WI38 (cell line): ENCODE data around the gene DDX39A.
"Not testable (repeated sequence)": the region's sequence is repeated elsewhere in the genome, so short reads cannot be mapped to it uniquely, and the experiment has no call there.

Experiments used
- H3K4me3 ChIP-seq: 2 replicates; pipeline ENCODE4 v1.5.1; 2011; ENCODE audit warnings: low read depth, mild to moderate bottlenecking, control low read depth, low read length
- TF ChIP-seq, protein P1 (sequence below): IDR thresholded peaks from 2 replicates; pipeline ENCODE4 v1.5.1; 2012; ENCODE audit warnings: low read depth, mild to moderate bottlenecking, control low read depth, low read length

DDX39A gene

DNA sequence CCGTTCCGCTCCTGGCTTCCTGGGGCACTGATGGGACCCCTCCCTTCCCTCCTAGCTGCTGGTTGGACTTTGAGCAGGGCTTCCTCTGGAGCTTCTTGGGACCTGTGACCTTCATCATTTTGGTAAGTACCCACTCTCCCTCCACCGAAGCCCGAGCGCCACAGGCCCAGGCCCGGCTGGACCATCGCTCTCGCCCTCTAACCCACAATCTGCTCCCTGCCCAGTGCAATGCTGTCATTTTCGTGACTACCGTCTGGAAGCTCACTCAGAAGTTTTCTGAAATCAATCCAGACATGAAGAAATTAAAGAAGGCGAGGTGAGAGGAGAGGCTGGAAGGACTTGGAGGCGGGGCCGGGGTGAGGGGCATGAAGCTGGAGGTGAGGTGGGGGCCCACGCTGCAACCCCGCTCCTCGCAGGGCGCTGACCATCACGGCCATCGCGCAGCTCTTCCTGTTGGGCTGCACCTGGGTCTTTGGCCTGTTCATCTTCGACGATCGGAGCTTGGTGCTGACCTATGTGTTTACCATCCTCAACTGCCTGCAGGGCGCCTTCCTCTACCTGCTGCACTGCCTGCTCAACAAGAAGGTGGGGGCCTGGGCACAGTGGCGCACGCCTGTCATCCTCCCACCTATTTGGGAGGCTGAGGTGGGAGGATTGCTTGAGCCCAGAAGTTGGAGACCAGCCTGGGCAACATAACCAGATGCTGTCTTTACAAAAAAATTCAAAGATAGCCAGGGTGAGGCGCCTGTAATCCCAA lies 12.3 kb downstream of the DDX39A start:
- no peak overlapping the region for H3K4me3 ChIP-seq
- TF ChIP-seq, protein P1, sequence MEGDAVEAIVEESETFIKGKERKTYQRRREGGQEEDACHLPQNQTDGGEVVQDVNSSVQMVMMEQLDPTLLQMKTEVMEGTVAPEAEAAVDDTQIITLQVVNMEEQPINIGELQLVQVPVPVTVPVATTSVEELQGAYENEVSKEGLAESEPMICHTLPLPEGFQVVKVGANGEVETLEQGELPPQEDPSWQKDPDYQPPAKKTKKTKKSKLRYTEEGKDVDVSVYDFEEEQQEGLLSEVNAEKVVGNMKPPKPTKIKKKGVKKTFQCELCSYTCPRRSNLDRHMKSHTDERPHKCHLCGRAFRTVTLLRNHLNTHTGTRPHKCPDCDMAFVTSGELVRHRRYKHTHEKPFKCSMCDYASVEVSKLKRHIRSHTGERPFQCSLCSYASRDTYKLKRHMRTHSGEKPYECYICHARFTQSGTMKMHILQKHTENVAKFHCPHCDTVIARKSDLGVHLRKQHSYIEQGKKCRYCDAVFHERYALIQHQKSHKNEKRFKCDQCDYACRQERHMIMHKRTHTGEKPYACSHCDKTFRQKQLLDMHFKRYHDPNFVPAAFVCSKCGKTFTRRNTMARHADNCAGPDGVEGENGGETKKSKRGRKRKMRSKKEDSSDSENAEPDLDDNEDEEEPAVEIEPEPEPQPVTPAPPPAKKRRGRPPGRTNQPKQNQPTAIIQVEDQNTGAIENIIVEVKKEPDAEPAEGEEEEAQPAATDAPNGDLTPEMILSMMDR: no peak

DNA sequence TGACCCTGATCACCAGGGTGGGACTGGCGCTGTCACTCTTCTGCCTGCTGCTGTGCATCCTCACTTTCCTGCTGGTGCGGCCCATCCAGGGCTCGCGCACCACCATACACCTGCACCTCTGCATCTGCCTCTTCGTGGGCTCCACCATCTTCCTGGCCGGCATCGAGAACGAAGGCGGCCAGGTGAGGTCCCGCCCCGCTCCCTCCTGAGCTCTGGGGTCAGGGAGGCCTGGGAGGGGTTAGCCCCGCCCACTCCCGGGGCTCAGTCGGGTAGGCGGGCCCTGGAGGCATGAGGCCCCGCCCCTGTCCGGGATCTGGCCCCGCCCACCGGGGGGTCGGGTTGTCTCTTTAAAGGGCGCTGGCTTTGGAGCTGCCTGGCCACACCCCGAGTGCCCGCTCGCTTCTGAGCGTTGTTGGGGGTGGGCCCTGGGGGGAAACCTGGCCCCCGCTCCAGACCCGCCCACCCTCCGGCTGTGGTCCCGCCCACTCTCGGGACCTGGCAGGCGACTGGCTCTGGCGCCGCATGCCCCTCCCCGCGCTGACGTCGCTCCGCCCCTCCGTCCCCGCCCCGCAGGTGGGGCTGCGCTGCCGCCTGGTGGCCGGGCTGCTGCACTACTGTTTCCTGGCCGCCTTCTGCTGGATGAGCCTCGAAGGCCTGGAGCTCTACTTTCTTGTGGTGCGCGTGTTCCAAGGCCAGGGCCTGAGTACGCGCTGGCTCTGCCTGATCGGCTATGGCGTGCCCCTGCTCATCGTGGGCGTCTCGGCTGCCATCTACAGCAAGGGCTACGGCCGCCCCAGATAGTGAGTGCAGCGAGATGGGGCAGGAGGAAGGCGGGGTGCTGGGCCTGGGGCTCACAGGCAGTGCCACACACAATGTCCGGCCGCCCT lies 13.1 kb downstream of the DDX39A start:
- TF ChIP-seq, protein P1: peak; percentile 32; the same call in 1 of the 2 replicates
- no peak overlapping the region for H3K4me3 ChIP-seq

DNA sequence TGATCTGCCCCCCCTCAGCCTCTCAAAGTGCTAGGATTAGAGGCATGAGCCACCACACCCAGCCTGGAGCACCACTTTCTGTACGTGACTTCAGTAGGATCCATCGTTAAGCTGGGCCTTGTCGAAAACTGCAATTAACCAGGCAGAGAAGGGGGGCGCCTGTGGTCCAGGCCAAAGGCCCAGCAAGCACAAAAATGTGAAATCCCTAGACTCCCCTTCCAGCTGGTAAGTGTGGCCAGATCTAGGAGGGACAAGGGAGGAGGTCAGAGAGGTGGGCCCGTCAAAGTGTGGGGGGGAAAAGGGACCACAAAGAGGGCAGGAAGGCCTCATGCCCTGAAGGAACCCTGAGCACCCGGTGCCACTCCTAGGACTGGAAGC lies 13.8 kb downstream of the DDX39A start:
- no peak overlapping the region for H3K4me3 ChIP-seq
- TF ChIP-seq, protein P1: no peak

DNA sequence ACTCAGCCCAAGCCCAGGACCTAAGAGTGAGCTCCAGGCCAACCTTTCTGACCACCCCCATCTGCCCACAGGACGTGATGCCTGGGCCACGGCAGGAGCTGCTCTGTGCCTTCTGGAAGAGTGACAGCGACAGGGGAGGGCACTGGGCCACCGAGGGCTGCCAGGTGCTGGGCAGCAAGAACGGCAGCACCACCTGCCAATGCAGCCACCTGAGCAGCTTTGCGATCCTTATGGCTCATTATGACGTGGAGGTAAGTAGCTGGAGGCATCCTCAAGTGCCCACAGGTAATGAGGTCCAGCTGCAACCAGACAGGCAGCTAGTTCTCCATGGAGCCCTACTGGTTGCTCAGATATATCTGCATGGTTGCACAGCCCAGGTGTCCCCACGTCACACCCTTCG lies 14.8 kb downstream of the DDX39A start:
- TF ChIP-seq, protein P1: no peak
- H3K4me3 ChIP-seq: no peak overlapping the region

DNA sequence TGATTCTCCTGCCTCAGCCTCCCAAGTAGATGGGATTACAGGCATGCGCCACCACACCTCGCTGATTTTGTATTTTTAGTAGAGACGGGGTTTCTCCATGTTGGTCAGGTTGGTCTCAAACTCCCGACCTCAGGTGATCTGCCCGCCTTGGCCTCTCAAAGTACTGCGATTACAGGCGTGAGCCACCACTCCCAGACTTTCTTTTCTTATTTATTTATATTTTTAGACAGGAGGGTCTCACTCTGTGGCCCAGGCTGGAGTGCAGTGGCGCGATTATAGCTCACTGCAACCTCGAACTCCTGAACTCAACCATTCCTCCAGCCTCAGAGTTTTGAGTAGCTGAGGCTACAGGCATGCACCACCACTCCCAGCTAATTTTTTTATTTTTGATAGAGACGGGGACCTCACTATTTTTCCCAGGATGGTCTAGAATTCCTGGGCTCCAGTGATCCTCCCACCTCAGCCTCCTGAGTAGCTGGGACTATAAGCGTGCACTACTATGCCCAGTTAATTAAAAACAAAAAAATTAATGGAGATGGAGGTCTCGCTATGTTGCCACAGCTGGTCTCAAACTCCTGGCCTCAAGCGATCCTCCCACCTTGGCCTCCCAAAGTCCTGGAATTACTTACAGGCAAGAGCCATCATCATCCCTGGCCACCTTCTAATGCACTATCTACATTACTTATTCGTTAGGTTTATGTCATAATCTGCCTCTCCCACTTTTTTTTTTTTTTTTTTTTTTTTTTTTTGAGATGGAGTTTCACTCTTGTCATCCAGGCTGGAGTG lies 15.8 kb downstream of the DDX39A start:
- H3K4me3 ChIP-seq: not testable (repeated sequence)

DNA sequence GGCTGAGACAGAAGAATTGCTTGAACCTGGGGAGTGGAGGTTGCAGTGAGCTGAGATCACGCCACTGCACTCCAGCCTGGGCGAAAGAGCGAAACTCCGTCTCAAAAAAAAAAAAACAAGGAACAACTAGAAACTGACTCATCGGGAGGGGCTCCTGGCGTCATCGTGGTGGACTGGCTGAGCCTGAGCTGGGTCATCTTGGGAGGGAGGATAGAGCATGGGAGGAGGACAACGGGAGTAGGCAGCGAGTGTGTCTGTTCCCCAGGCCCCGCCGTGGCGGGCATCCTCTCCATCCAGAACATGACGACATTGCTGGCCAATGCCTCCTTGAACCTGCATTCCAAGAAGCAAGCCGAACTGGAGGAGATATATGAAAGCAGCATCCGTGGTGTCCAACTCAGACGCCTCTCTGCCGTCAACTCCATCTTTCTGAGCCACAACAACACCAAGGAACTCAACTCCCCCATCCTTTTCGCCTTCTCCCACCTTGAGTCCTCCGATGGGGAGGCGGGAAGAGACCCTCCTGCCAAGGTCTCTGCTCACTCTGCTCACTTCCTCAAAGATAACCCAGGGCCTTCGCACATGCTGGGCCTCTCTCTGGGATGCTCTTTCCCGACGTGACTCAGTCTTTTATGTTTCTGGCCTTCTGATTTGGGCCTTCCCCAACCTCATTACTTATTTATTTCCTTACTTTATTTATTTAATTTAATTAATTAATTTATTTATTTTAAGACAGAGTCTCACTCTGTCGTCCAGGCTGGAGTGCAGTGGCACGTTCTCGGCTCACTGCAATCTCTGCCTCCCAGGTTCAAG lies 16.6 kb downstream of the DDX39A start:
- TF ChIP-seq, protein P1: no peak
- H3K4me3 ChIP-seq: no peak overlapping the region
